Ammon's horn (tissue), 1 donor: ENCODE results near the gene C12orf76.

ENCODE experiments used
- DNase-seq: peaks from one replicate; pipeline ENCODE4 v3.0.0-alpha.2; 2016; ENCODE audit warnings: low spot score

C12orf76 gene

GRCh38 chr12:109995686-109996482 is 52.4 kb downstream of the C12orf76 start, which contains the start of gene GIT2:
Gene GIT2 (minus strand): TSS chr12:109996368. CDS start chr12:109996224, 144 bp downstream.
- peak; percentile 97 for DNase-seq

- no peak for DNase-seq
Measured at GRCh38 chr12:109995361-109995685, 53.0 kb downstream of the C12orf76 start.

- no peak for DNase-seq
Measured at GRCh38 chr12:109994401-109995175, 53.7 kb downstream of the C12orf76 start.

- no peak for DNase-seq
Measured at GRCh38 chr12:109993091-109993490, 55.2 kb downstream of the C12orf76 start.

- DNase-seq: no peak
Measured at GRCh38 chr12:109991586-109991985, 56.7 kb downstream of the C12orf76 start.
